Mesenteric fat pad (tissue), 1 donor: ENCODE data around the gene PDIK1L. TPM values are rescaled to one million over a fixed set of nuclear protein-coding genes. Genes with fewer than 3 reads are reported as not detected.

Experiments
- DNase-seq: peaks from one replicate; pipeline ENCODE4 v3.0.0-alpha.2; 2020; ENCODE audit warnings: low spot score
- total RNA-seq: library from RNA; stranded (reverse); fragmentation: NEBNext Ultra II Directional; extraction: Animal tissue kit (Norgen Biotek cat#: 25700); gene quantifications from one replicate; pipeline ENCODE4 v1.2.1, GENCODE V29; 2021
- donor health status: DM: yes; HTN: yes; CAD: no.

Gene PDIK1L
- total RNA-seq, 1 donor from 2014 or later: 6.4 TPM

- peak; percentile 41 for DNase-seq
Observed at GRCh38 chr1:26153966-26154532, 42.4 kb downstream of the PDIK1L start.

GRCh38 chr1:26154750-26155149 lies 43.1 kb downstream of the PDIK1L start:
- peak; percentile 88 for DNase-seq

GRCh38 chr1:26155370-26156284 lies 44.0 kb downstream of the PDIK1L start:
- peak; percentile 84 for DNase-seq

GRCh38 chr1:26156285-26157038 lies 44.8 kb downstream of the PDIK1L start:
- peak; percentile 59 for DNase-seq

DNA sequence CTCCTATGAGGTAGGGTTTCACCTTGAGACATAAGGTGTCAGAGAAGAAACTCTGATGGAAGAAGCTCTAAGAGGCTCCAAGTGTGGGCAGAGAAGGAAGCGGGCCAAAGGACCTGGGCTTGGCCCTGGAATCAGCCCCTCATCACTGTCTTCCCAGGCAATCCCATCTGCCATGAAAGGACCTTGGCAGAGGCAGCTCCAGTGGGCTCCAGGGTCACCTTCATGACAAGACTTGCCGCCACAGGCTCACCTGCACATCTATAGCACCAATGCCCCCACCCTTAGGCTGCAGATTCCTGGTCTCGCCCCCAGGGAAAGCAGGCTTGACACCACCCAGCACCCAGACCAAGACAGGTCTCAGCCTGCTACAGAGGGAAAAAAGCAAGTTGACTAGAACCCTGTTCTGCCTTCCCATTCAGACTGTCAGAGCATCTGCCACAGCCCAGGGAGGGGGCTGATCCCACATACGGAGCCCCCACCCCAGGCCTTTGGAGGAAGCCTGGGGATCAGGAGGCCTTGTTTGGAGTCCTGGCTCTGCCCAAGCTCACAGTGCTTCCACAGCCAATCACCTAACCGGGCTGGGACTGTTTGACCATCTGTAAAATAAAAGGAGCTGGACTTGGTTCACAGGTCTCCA lies 46.8 kb downstream of the PDIK1L start:
- peak; percentile 65 for DNase-seq

DNA sequence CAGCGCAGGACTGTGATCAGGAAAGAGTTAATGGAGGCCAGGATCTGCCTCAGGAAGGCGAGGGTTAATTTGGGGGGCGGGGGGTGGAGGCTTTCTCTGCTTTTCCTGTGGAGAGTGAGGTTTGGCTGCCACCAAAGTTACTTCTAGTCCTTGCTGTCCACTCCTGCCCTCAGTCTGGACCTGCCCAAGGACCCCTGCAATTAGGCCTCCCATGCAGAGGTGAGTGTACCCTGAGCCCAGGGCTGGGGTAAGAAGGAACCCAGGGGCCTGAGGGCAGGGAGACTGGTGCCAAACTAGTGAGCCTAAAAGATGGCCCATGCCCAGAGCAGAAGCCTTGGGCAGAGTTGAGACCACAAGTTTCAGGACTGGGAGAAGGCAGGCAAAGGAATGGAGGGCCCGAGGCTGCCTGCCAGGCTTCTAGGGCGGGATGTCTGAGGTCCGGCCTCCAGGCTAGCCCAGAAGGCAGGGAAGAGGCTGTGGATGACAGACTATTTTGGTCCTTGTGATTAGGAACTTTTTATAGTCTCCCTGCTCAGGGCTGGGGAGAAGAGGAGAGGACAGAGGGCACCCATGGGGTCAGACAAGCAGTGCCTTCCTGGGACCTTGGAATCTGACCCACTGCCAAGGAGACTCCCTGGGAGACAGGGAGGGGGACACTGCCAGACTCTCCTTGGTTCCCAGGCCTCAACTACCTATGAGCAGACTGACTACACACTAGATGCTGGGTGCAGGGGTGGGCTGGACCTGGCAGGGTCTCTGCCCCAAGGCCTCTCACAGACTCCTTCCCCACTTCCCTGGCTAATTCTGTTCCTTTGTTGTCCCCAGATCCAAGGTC lies 47.5 kb downstream of the PDIK1L start, which contains the start of gene FAM110D:
Gene FAM110D, plus strand, starts transcription at position 172 of the 835 bp plus-strand sequence. CDS start 2,213 bp downstream, outside the sequence.
- DNase-seq: peak; percentile 49

- no peak for DNase-seq
Observed at GRCh38 chr1:26159743-26160039, 48.1 kb downstream of the PDIK1L start.

GRCh38 chr1:26160527-26161414 lies 49.1 kb downstream of the PDIK1L start:
- no peak for DNase-seq

DNA sequence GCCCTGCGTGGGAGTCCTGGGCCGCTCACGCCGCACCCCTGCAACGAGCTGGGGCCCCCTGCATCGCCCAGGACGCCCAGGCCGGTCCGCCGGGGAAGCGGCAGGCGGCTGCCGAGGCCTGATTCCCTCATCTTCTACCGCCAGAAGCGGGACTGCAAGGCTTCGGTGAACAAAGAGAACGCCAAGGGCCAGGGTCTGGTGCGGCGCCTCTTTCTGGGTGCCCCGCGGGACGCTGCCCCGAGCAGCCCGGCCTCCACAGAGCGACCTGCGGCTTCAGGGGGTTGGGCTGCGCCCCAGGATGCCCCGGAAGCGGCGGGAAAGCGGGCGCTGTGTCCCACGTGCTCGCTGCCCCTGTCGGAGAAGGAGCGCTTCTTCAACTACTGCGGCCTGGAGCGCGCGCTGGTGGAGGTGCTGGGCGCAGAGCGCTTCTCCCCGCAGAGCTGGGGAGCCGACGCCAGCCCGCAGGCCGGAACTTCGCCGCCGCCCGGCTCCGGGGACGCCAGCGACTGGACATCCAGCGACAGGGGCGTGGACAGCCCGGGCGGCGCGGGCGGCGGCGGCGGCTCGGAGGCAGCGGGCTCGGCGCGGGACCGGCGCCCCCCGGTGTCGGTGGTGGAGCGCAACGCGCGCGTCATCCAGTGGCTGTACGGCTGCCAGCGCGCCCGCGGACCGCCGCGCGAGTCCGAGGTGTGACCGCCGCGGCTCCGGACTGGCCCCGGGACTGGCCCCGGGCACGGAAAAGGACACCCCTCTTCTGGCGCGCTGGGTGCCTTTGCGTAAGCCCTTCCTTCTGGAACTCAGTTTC lies 50.0 kb downstream of the PDIK1L start:
- no peak for DNase-seq

- no peak for DNase-seq
Observed at GRCh38 chr1:26162220-26162709, 50.6 kb downstream of the PDIK1L start.

- no peak for DNase-seq
Observed at GRCh38 chr1:26163684-26164035, 52.0 kb downstream of the PDIK1L start.

GRCh38 chr1:26164036-26164860 lies 52.6 kb downstream of the PDIK1L start:
- DNase-seq: no peak

DNA sequence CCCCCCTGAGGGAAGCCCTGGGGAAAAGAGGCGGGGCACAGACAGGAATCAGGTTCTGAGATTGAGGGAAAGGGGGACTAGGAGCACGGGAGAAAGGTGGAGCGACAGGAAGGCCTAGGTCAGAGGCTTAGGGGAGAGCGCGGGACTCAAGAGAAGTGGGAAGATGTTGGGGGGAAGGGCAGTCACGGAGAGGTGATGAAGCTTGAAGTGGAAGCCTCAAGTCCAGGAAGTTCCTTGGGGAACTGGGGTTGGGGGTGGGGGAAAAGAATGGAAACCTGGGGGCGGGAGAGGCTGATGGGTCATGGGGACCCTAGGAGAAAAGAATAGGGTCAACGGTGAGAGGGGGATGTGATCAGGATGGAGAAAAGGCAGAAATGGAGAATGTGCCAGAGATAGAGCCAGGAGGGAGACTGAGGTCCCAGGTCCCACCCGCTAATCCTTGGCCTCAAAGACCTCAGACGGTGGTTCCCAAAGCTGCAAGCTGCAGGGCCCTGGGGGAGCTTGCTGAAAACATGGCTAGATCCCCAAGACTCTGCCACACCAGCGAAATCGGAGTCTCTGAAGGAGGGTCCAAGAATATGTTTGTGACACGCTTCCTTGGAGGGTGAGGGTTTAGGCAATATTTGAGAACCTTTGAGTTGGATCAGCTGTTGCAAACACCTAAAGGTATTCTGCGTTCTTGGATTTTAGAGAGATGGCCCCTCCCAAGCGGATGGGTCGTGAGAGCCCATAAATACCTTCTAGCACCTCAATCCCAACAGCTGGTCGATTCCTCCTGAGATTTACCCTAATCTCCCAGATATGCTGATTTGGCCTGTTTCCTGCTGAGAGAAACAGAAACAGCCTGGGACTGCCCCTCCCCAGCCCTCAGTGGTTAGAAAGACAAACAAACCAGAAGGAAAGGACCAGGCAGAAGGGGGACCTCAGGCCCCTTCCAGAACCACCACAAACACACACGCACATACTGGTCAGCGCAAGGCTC lies 53.5 kb downstream of the PDIK1L start:
- DNase-seq: no peak

GRCh38 chr1:26166719-26167281 lies 55.2 kb downstream of the PDIK1L start:
- DNase-seq: no peak

- no peak for DNase-seq
Observed at GRCh38 chr1:26168410-26169197, 57.0 kb downstream of the PDIK1L start, which contains the start of gene C1orf232. Gene C1orf232 (minus strand): TSS chr1:26168963. CDS start chr1:26168499, 464 bp downstream.
